HG02798 (cell line): ENCODE measurements around the gene SDC3.
"Not testable (repeated sequence)": the region's sequence is repeated elsewhere in the genome, so short reads cannot be mapped to it uniquely, and the experiment has no call there.

Experiments
- ATAC-seq: cut with Tn5 transposase; IDR thresholded peaks from one replicate; pipeline ENCODE4 v1.9.1; 2021; ENCODE audit warnings: mild to moderate bottlenecking; ENCODE audit not compliant: unreplicated experiment, poor library complexity

Gene SDC3

DNA sequence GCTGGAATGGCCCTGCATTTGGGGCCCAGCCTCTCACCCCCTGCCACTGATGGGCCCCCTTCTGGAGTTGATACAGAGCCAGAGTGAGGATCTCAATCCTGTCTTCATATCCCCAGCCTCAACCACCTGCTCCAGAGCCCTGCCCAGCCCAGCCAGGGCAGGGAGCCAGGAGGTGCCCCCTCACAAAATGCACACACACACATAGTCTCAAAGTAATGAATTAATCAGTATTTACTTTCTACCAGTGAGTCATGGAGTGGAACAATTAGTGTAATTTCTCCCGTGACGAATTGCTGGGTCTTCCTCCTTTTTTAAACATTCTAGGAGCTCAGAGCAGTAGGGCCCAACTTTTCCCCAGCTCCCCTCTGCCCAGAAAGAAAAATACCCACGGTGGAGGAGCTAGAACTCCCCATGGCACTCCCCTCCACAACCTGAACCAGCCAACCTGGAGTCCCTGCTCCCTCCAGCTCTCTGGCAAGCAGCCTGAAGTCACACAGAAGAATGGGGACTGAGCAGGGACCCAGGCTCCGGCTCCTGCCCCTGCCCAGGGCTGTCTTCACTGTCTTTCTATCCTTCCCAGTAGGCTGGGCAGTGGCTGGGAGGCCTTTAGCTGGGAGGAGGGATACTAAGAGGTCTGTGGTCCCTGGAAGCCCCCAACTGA is 29.3 kb downstream of the SDC3 start:
- ATAC-seq: no peak

DNA sequence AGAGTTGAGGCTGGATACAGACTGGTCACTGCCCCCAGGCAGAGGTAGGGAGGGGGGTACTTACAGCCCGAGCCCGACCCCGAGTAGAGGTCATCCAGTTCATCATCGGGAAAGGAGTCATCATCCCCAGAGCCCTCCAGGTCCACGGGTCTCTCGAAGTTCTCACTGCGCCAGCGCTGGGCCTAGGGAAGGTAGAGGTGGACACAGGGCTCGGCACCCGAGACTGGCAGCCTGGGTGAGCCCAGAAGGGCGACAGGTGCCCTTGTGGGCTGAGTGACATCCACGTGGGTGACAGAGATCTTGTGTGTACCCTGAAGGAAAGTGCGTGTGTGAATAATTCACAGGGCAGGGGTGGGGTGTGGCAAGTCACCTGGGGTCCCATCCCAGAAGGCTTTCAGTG is 30.0 kb downstream of the SDC3 start:
- ATAC-seq: no peak

DNA sequence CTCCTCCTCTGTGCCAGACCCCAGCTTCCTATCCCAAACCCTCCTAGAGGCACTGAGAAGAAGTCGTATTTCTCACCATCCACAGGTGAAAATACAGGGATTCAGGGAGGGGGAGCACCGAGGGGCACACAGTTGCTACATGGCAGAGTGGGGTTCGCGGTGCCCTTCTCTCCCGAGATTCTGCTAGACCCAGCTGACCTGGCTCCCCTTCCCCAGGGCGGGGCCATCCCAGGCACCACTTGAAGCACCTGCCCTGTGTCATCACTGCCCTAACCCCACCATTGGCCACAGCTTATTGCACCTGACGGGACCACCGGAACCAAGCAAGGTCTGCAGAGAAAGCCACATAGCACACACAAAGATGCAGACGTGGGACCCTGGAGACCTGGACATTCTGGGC is 30.5 kb downstream of the SDC3 start:
- ATAC-seq: no peak

DNA sequence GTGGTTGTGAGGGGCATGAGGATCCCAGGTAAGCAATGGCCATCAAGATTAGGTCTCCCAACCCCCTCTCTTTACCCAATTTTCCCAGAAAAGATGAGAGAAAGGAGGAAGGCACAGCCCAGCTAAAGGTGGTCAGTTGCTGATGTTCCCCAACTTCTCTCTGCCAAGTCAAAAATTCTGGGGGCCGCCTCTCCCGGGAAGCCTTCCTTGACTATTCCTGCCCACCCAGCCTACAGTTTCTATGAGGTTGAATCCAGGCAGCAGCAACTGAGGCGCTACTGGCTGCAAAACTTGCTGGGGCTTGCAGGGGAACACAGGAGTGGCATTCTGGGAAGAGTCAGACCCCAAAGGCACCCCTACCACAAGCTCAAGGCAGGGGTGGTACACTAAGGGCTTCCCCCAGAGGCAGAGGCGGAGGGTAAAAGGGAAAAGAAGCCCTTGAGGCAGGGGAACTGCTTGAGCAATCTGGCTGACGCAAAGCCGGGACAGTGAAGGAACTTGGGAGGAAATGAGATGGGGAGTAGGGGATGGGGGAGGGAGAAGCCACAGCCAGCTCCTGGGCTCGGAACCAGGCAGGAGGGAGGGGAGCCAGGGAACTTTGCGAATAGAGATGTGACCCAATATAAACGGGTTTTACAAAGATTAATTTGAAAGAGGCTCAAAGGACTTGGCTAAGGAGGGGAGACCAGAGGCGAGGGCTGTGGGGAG is 31.2 kb downstream of the SDC3 start:
- no peak for ATAC-seq

DNA sequence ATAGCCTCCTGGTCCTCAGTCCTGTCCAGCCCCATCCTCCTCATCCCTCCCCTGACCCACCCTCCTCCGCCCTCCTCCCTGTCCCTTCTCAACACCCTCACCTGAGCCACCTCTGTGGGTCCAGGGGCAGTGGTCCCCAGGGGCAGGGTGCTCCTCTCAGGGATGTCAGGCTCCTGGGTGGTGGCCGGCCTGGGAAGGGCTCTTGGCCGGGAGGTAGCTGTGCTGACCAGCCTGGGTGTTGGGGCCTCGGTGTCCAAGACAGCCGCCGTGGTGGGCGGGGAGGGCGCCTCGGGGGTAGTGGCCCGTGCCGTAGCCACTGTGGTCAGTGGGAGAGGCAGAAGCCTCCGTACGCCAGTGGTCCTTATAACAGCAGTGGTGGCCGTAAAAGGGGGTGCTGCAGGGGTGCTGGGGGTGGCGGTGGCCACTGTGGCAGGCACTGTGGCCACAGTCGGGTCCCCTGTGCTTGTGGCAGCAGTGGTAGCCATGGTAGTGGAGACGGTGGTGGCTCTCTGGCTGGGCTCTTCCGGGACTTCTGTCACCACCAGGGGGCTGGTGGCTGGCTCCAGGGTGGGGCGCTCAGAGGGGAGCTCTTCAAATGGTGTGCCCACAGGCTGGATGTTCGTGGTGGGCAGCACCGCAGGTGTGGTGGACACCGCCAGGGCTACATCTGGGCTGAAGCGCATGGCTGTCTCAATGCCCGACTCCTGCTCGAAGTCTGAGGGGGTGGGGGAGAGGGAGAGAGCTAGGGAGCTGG is 31.9 kb downstream of the SDC3 start:
- no peak for ATAC-seq

DNA sequence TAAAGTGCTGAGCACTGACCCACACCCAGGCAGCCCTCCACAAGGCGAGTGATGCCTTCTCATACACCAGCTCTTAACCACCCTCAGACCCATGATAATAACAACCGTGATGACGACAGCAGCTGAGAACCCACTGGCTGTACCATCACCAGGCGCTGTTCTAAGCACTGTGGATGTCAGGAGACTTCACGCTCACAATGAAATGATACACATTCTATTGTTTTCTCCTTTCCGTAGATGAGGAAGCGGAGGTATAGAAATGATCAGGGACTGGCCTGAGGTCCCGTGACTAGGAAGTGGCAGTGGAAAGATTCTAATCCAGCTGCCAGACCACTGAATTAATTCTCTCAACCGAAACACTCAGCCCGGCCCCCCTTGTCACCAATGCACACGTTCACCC is 32.6 kb downstream of the SDC3 start:
- no peak for ATAC-seq

DNA sequence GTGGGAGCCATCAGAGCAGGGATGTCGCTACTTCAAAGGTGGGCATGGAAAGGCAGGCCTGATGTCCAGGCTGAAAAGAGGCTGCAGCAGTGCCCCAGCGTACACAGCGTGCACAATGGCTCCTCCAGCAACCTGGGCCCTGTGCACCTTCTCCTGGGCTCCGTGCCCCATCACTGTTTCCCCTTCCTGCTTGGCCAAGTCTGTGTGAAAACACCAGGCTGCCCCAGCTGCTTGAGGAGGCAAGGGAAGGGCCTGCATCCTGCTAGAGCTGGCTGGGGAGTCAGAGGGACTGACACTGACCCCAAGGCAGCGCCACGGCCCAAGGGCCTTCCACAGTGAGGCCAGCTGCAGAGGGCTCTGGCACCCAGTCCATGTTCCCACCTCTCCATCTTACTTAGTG is 33.4 kb downstream of the SDC3 start:
- no peak for ATAC-seq

DNA sequence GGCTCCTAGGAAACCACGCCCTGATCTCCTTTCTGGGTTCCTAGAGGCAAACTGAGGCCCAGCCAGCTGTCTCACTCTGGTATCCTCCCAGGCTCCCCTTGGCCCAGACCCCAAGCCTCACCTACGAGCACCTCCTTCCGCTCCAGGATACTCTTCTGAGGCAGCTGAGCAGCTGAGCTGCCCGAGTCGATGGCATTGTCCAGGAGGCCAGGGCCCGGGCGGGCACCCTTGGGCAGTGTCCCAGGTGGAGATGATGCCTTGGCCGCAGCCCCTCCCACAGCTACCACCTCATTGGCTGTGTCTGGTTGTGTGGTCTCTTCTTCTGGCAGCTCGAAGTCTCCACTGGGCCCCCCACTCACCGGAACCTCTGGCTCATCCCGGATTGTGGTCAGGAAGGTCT is 34.4 kb downstream of the SDC3 start:
- ATAC-seq: no peak

DNA sequence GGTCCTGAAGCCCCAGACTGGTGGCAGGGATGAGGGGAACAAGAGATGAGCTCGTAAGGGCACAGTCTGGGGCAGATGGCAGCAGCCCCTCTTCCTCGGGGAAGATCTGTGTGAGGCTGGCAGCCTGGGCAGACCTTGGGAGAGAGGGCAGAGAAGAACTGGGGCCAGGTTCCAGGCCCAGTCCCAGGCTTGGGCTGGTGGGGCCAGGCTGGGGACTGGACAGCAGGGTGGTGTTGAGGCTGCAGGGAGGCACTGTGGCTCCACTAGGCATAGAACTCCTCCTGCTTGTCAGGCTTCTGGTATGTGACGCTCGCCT is 35.7 kb downstream of the SDC3 start:
- ATAC-seq: no peak

DNA sequence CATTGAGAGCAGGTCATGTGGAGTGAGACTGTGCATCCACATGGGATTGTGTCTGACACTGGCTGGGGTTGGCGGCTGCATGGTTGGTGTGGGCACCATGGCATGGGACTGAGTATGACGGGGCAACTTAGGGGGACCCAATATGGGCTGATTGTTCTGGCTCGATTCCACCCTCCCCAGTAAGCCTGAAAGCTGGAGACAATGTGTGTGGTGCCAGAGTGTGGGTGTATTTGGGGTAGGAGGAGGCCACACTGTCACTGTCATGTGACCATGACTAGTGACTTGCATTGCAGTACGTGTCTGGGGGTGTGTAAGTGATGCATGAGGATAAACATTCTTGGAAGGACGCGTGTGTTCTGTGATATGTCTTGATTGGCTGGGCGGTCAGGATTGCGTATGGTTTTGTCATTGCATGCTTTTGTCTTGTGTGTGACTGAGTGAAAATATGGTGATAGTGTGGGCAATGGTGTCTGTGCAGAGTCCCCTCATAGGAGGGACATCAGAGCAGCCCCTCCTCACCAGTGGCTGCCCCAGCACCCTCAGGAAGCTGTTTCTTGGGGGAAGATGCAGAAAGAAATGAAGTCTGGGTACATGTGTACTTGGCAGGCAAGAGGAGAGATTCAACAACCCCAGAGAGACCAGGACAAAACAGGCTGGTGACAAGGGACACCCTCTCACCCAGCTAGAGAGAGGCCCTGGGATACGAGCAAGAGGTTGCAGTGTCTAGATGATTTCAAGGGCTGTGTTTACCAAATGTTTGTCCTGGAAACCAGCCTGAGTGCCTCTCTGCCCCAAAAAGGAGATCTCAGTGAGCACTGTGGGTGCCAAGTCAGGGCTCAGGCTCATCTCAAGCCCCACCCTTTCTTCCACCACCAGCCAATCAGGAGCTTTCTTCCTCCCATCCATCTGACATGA is 36.3 kb downstream of the SDC3 start:
- no peak for ATAC-seq

DNA sequence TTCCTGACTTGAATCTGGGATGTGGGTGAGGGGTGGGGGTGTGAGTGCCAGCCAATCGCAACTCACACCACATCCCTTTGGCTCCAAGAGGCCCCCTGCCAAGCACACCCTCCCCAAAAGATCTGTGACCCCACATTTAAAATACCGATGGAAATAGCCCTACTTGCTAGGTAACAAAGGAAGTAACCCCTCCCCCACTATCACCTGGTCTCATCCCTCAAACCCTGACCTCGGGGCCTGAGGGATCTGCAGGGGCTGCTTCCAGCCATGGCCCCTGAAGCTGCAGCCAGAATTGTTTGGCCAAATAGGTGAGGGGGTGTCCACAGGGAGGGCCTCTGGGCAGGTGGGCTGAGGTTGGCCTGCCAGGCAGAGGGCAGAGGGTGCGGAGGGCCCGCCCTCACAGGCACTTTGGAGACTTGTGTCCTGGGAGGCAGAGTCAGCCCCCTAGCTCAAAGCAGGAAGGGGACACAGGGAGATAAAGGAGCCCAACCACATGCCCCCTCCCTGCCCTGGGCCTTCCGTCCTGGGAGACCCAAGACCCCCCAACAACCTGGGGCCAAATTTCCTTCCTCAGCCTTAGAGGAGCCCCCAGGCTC is 37.2 kb downstream of the SDC3 start:
- ATAC-seq: no peak

DNA sequence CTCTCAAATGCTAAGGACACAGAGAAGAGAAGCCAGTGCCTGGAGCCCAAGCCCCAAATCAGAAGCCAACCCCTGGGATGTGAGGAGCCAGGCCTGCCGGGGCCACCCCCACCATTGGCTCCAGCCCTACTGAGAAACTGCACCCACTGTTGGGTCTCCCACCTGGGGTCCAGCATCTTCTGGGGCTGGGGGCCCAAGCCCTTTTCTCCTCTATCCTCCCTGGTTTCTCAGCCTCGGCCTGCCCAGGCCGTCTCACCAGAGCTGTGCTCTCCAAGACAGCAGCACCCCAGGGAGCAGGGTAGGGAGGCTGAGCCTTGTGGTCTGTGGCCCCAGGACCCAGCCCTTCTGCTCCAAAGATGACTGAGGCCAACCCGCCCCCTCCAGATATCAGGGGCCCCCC is 37.9 kb downstream of the SDC3 start:
- no peak for ATAC-seq

DNA sequence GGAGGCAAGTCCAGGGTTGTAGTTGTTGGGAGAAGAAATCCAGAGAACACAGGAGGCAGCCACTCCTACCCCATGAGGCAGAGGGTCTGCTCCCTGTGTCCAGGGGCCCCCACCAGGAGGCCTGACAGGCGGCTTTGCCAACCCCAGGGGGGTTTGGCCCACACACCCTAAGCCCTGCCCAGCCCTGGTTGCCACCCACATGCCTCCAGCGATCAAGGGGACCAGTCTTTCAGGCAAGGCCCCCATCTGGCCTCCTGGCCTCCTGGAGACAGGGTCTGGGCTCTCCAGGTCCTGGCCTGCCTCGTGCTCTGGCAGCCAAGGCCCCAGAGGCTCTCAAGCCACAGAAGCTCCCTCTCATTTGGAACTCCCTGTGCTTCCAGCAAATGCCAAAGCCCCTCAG is 38.5 kb downstream of the SDC3 start:
- no peak for ATAC-seq

DNA sequence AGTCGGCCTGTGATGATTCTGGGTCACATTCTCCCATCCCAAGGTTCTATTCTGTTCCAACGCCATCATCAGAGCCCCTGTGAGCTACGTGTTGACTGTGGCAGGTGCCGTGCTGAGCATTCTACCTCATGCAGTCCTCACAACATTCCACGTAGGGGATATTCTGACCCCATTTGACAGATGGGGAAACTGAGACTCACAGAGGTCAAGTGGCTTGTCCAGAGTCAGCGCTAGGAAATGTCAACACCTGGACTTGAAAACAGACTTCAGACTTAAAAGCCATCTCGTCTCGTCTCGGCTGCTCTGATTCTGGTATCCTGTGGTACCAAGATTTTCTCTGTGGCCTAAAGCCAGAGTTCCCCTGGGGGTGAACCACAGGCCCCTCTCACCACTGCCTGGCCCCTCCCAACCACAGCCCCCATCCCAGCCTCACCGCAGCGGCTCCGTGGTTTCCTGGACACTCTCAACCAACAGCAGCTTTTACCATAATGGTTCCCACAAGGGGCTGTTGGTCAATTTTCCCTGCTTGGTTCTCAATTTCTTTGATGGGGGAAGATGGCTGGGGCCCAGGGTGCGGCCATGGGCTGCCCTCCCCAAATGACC is 39.6 kb downstream of the SDC3 start:
- ATAC-seq: no peak

DNA sequence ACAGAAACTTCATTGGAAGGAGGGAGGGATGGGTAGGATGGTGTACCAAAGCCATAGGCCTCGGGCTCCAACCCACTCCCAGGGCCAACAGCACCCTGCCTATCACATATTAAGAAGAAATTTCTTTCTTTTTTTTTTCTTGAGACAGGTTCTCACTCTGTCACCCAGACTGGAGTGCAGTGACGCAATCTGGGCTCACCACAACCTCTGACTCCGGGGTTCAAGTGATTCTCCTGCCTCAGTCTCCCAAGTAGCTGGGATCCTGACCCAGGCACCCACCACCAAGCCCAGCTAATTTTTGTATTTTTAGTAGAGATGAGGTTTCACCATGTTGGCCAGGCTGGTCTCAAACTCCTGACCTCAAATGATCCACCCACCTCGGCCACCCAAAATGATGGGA is 40.5 kb downstream of the SDC3 start:
- ATAC-seq: not testable (repeated sequence)

DNA sequence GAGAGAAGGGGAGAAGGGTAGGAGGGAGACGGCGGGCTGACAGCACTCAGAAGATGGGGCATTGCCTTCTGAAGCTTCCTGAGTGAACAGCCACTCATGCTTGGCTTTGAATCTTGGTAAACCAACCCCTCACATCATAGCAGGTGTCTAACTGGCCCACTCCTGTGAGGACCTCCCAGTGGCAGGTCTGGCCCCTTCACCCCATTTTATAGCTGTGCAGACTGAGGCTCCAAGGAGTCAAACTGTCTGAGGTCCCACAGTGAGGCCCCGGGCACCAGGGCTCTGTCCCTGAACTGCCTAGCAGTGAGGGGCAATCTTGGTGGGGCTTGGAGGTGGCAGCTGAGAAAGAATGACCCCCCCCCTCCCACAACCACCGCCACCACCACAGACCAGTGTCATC is 41.0 kb downstream of the SDC3 start:
- ATAC-seq: no peak

DNA sequence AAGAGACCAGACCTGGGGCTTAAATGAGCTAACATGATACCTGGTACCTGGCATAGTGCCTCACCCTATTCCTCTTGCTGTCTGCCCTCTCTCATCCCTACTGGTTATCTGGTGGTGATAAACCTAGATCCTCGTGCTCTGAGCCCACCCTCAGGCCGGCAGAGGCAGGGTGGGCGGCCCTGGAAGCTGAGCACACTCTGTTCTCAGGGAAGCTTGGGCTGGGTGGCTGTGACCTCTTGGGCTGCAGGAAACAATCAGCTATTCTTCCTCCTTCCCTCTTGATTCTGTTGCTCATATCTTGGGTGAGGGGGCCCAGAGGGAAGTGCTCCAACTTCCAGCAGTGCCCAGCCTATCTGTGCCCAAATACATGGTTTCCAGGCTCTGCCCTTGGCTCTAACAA is 42.0 kb downstream of the SDC3 start:
- no peak for ATAC-seq

DNA sequence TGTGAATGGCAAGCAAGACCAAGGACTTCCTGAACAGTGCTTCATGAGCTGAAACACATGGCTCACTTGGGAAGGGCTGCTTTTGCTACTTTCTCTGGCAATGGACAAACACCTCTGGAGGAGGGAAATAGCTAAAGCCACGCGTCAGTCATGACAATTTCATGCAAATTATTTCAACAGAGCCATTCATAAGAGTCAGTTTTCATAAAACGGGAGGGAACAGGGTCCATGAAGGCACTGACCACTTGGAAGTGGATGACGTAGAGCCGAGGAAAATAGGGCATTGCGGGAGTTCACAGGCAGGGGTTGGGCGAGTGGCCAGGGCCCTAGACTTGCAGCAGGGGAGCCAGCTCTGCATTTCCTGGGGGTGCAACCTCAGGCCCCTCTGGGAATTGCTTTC is 43.9 kb downstream of the SDC3 start:
- ATAC-seq: no peak

DNA sequence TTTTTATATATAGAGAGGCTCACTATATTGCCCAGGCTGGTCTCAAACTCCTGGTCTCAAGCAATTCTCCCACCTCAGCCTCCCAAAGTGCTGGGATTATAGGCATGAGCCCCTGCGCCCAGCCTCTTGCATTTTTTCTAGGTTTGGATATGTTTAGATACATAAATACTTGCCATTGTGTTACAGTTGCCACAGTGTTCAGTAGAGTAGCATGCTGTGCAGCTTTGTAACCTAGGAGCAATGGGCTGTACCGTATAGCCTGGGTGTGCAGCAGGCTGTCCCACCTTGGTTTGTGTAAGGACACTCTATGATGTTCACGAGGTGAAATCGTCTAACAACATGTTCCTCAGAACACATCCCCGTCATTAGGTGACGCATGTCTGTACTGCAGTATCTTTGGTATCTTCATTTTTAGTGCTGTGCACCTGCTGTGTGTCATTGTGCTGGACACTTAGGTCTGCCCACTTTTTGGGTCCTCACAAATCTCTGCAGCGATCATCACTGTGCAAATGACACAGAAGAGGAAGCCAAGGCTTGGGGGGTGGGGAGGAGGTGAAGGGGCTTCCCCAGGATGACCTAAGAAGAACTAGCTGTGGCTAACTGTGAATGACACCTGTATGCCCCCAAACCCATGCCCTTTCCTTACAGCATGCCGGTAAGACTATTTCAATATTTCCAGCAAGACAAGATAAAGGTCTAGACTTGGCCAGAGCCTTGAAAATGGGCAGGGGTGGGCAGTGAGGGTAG is 44.5 kb downstream of the SDC3 start:
- ATAC-seq: no peak
